ENCODE measurements around the gene GDPD3.
"Not testable (repeated sequence)": the region's sequence is repeated elsewhere in the genome, so short reads cannot be mapped to it uniquely, and the experiment has no call there.

GDPD3 gene

GRCh38 chr16:30113031-30113710, at the start of gene GDPD3:
GDPD3 (minus strand) TSS chr16:30113537; CDS start chr16:30113478, 59 bp downstream.
- no peak for DNase-seq

- no peak for DNase-seq
Observed at GRCh38 chr16:30157214-30157613, 43.9 kb upstream of the GDPD3 start.

- DNase-seq = no peak
Observed at GRCh38 chr16:30155188-30155587, 41.9 kb upstream of the GDPD3 start.

GRCh38 chr16:30152517-30152916, 39.2 kb upstream of the GDPD3 start:
- no peak for DNase-seq

GRCh38 chr16:30151091-30151490, 37.8 kb upstream of the GDPD3 start:
- no peak for DNase-seq

- no peak for DNase-seq
Observed at GRCh38 chr16:30149250-30149930, 36.1 kb upstream of the GDPD3 start.

- DNase-seq = no peak
Observed at GRCh38 chr16:30147843-30148510, 34.6 kb upstream of the GDPD3 start.

- DNase-seq = no peak
Observed at GRCh38 chr16:30145657-30146056, 32.3 kb upstream of the GDPD3 start.

- no peak for DNase-seq
Observed at GRCh38 chr16:30144917-30145316, 31.6 kb upstream of the GDPD3 start.

- no peak for DNase-seq
Observed at GRCh38 chr16:30144017-30144416, 30.7 kb upstream of the GDPD3 start.

GRCh38 chr16:30143347-30143702, 30.0 kb upstream of the GDPD3 start:
- DNase-seq = no peak

GRCh38 chr16:30142672-30143346, 29.5 kb upstream of the GDPD3 start:
- peak; percentile 44 for DNase-seq

- DNase-seq = no peak
Observed at GRCh38 chr16:30141750-30142149, 28.4 kb upstream of the GDPD3 start.

GRCh38 chr16:30139583-30140481, 26.5 kb upstream of the GDPD3 start:
- no peak for DNase-seq

- DNase-seq = no peak
Observed at GRCh38 chr16:30137897-30138296, 24.6 kb upstream of the GDPD3 start.

GRCh38 chr16:30136971-30137605, 23.8 kb upstream of the GDPD3 start:
- no peak for DNase-seq

GRCh38 chr16:30132591-30132990, 19.3 kb upstream of the GDPD3 start:
- no peak for DNase-seq

- no peak for DNase-seq
Observed at GRCh38 chr16:30131869-30132475, 18.6 kb upstream of the GDPD3 start.

GRCh38 chr16:30127993-30128392, 14.7 kb upstream of the GDPD3 start:
- DNase-seq = no peak

- DNase-seq = not testable (repeated sequence)
Observed at GRCh38 chr16:30125690-30126089, 12.4 kb upstream of the GDPD3 start.

- DNase-seq = no peak
Observed at GRCh38 chr16:30124985-30125379, 11.6 kb upstream of the GDPD3 start.

Measured in NK-92 treated with Interleukin-12 subunit alpha and Interleukin-12 subunit beta, amount 100 ng/mL, for 24 hours (cell line).